Esophagus squamous epithelium (tissue), 4 donors: ENCODE results near the gene PTPRT.

ENCODE experiments used
- POLR2A ChIP-seq, 4 donors: fragments of 450-650 bp; IDR thresholded peaks; one replicate each; pipeline ENCODE4 v1.6.1; 2017; ENCODE audit warnings: antibody characterized with exemption in 4 of 4, mild to moderate bottlenecking in 4 of 4, moderate library complexity in 3 of 4
- TF ChIP-seq, protein P1 (sequence below), 6 experiments: fragments of 450-650 bp in 4 of 6; fragments of 200-600 bp in 2 of 6; sonication (generic) in 2 of 6; IDR thresholded peaks; one replicate each; pipeline ENCODE4 v1.5.1; 2016 to 2019; ENCODE audit warnings: antibody characterized with exemption in 6 of 6, mild to moderate bottlenecking in 4 of 6, moderate library complexity in 4 of 6

DNA sequence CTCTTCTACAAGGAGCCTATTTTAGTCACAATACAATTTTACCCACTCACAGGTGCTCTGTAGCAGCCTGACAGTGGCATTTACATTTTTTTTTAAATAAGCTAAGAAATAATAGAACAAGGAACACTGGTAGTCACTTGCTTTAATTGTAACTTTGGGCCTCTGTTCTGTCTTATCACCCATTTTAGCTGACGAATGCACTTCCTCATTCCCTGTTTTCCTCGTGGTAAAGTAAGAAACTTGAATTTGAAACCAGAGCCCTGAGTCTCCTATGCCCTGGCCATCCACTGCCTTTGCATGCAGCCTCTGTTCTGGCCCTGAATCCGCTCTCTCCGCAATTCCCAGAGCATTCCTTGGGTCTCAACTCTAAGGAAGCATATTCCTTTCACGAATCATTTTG is 550.6 kb downstream of the PTPRT start:
- TF ChIP-seq, protein P1, sequence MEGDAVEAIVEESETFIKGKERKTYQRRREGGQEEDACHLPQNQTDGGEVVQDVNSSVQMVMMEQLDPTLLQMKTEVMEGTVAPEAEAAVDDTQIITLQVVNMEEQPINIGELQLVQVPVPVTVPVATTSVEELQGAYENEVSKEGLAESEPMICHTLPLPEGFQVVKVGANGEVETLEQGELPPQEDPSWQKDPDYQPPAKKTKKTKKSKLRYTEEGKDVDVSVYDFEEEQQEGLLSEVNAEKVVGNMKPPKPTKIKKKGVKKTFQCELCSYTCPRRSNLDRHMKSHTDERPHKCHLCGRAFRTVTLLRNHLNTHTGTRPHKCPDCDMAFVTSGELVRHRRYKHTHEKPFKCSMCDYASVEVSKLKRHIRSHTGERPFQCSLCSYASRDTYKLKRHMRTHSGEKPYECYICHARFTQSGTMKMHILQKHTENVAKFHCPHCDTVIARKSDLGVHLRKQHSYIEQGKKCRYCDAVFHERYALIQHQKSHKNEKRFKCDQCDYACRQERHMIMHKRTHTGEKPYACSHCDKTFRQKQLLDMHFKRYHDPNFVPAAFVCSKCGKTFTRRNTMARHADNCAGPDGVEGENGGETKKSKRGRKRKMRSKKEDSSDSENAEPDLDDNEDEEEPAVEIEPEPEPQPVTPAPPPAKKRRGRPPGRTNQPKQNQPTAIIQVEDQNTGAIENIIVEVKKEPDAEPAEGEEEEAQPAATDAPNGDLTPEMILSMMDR (IDR thresholded peaks at IDR 0.05) = no peak
- TF ChIP-seq POLR2A (IDR thresholded peaks at IDR 0.05) = no peak
